Measurements from ENCODE around the gene PGM1. TPM values are rescaled to one million over a fixed set of nuclear protein-coding genes. Genes with fewer than 3 reads are reported as not detected.

PGM1 gene
- total and polyA plus RNA-seq, 2 of the 4 experiments (the other 2 are of a cell fraction): 42.6 to 94.5 TPM

DNA sequence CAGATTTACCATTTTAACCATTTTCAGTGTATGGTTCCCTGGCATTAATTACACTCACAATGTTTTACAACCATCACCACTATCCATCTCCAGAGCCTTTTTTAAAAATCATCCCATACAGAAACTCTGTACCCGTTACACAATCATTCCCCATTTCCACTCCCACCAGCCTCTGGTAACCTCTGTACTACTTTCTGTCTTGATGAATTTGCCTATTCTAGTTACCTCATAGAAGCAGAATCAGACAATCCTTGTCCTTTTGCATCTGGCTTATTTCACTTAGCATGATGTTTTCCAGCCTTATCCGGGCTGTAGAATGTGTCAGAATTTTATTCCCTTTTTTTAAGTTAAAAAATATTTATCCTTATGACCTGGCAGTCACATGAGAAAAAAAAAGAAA is 33.0 kb downstream of the PGM1 start:
- no peak overlapping the region for H2AK9ac ChIP-seq (replicated peaks; ENCODE audit: low read depth, low read length, poor library complexity)
- H3K27ac ChIP-seq (ENCODE audit: insufficient read depth, low read length): no peak overlapping the region
- BruUV-seq (replicated peaks): no TSS peak
- H3K9ac ChIP-seq (ENCODE audit: low read depth, low read length): no peak overlapping the region
- in situ Hi-C loops (cut with MboI; ENCODE audit: low sequenced_read_pairs) (no loop called here), intact Hi-C loops (cut with micrococcal nuclease) (no loop called here), dilution Hi-C loops (cut with HindIII; ENCODE audit: low sequenced_read_pairs, unreplicated experiment) (no loop called here)
- no peak overlapping the region for H3K23ac ChIP-seq (ENCODE audit: low read depth, low read length)
- H3K4ac ChIP-seq (ENCODE audit: low read depth, low read length): no peak overlapping the region
- H3K18ac ChIP-seq (ENCODE audit: low read depth, low read length): no peak overlapping the region
- no peak overlapping the region for H2BK5ac ChIP-seq (ENCODE audit: low read depth, low read length, poor library complexity, severe bottlenecking)
- no peak overlapping the region for H4K8ac ChIP-seq (ENCODE audit: low read depth in 2 of 2, low read length in 2 of 2)
- H3K27me3 ChIP-seq (ENCODE audit: control insufficient read depth, insufficient read depth, low read length): no peaks in the 10 kb centered on the region
- no peak overlapping the region for H3K14ac ChIP-seq (replicated peaks; ENCODE audit: low read depth, low read length)
- WGBS, 2 experiments (ENCODE audit: extremely low coverage in 2 of 2, insufficient read length in 1 of 2): 100% methylated on average over 1 of the region's 2 CpGs; no CpG with 5 or more reads in 1 of the 2 experiments
- POLR2A ChIA-PET (ENCODE audit: unreplicated experiment): no interaction called here
- H4K91ac ChIP-seq (ENCODE audit: insufficient read depth, low read depth, low read length): no peak overlapping the region
- H3K9me3 ChIP-seq (ENCODE audit: control insufficient read depth, insufficient read depth, low read length): no peaks in the 10 kb centered on the region
- no peak overlapping the region for H2BK15ac ChIP-seq (ENCODE audit: low read depth, low read length)
- DNase-seq: no peak
- no peak overlapping the region for H3K4me2 ChIP-seq (ENCODE audit: low read depth, low read length)
- peaks cover 8% of the 10 kb centered on the region for H3K36me3 ChIP-seq (ENCODE audit: control insufficient read depth, insufficient read depth, low read length)
- H2AK5ac ChIP-seq (ENCODE audit: low read depth, low read length): no peak overlapping the region
- H3K79me1 ChIP-seq (ENCODE audit: low read depth in 1 of 2, low read length in 2 of 2): peaks cover 6 to 15% of the 10 kb centered on the region in 2 experiments; a peak in 3 of 4 replicates
- H3K56ac ChIP-seq (ENCODE audit: extremely low read depth, insufficient read depth, low read length): no peak overlapping the region
- H3K4me3 ChIP-seq (ENCODE audit: insufficient read depth, low read depth, low read length): no peak overlapping the region
- no peak overlapping the region for H2BK120ac ChIP-seq (ENCODE audit: low read depth, low read length)
- CTCF ChIA-PET: interaction anchor here (1.1 kb wide), 1 partner anchor 15 kb away, joined by 3 read pairs; no protein-coding TSS in a partner anchor
- peaks cover 5% of the 10 kb centered on the region; the same call in 1 of the 2 replicates for H3K9me1 ChIP-seq (ENCODE audit: insufficient read depth, low read length)
- H2BK20ac ChIP-seq (ENCODE audit: low read depth, low read length): no peak overlapping the region
- H3K4me1 ChIP-seq (ENCODE audit: control insufficient read depth, insufficient read depth, low read length): peaks cover 6% of the 10 kb centered on the region
- no peak for TF ChIP-seq MAZ (IDR thresholded peaks at IDR 0.05; ENCODE audit: borderline replicate concordance, low read depth, low read length)
- no peak for TF ChIP-seq USF2 (IDR thresholded peaks at IDR 0.05; ENCODE audit: low read depth, low read length)
- no peak for TF ChIP-seq ELK1 (IDR thresholded peaks at IDR 0.05; ENCODE audit: borderline replicate concordance, low read depth, low read length)
- TF ChIP-seq RCOR1 (IDR thresholded peaks at IDR 0.05; ENCODE audit: insufficient replicate concordance, low read length): no peak
- no peak for TF ChIP-seq FOS (IDR thresholded peaks at IDR 0.05; ENCODE audit: low read depth, low read length)
- no peak for TF ChIP-seq CHD1 (IDR thresholded peaks at IDR 0.05; ENCODE audit: low read depth, low read length)
- TF ChIP-seq NFE2L2 (IDR thresholded peaks at IDR 0.05; ENCODE audit: low read depth, low read length): no peak
- no peak for TF ChIP-seq MAFK (IDR thresholded peaks at IDR 0.05; ENCODE audit: low read depth, low read length)
- TF ChIP-seq, protein P1, sequence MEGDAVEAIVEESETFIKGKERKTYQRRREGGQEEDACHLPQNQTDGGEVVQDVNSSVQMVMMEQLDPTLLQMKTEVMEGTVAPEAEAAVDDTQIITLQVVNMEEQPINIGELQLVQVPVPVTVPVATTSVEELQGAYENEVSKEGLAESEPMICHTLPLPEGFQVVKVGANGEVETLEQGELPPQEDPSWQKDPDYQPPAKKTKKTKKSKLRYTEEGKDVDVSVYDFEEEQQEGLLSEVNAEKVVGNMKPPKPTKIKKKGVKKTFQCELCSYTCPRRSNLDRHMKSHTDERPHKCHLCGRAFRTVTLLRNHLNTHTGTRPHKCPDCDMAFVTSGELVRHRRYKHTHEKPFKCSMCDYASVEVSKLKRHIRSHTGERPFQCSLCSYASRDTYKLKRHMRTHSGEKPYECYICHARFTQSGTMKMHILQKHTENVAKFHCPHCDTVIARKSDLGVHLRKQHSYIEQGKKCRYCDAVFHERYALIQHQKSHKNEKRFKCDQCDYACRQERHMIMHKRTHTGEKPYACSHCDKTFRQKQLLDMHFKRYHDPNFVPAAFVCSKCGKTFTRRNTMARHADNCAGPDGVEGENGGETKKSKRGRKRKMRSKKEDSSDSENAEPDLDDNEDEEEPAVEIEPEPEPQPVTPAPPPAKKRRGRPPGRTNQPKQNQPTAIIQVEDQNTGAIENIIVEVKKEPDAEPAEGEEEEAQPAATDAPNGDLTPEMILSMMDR (conservative IDR thresholded peaks at IDR 0.05; ENCODE audit: low read depth, low read length): no peak
- TF ChIP-seq RAD21 (IDR thresholded peaks at IDR 0.05; ENCODE audit: low read length): no peak
- no peak for TF ChIP-seq RFX5 (IDR thresholded peaks at IDR 0.05; ENCODE audit: low read depth, low read length)
- TF ChIP-seq SMC3 (IDR thresholded peaks at IDR 0.05; ENCODE audit: low read depth, low read length): no peak
- TF ChIP-seq BHLHE40 (IDR thresholded peaks at IDR 0.05; ENCODE audit: low read depth, low read length): no peak
- TF ChIP-seq POLR2A (IDR thresholded peaks at IDR 0.05; ENCODE audit: low read depth, low read length): no peak
- 0 out of 2 replicates have a peak, but pooled peaks cover 4% of the 10 kb centered on the region for H4K20me1 ChIP-seq (ENCODE audit: insufficient read depth, low read length)
- no peak for ATAC-seq (ENCODE audit: low read depth)
- no peak overlapping the region for H2AFZ ChIP-seq (replicated peaks; ENCODE audit: low read length, poor library complexity)
- H4K5ac ChIP-seq (ENCODE audit: low read depth, low read length): no peak overlapping the region

Measured in IMR-90 (cell line).